Fibroblast of the aortic adventitia (primary cell): ENCODE results near the gene PGF. TPM values are rescaled to one million over a fixed set of nuclear protein-coding genes. Genes with fewer than 3 reads are reported as not detected.
"Not testable (repeated sequence)": the region's sequence is repeated elsewhere in the genome, so short reads cannot be mapped to it uniquely, and the experiment has no call there.

Source experiments
- DNase-seq: peaks from one replicate; pipeline ENCODE4 v3.0.0-alpha.2; 2010; ENCODE audit warnings: low read depth
- H3K4me3 ChIP-seq: 2 replicates; pipeline ENCODE4 v1.5.1; 2011; ENCODE audit warnings: low read depth, mild to moderate bottlenecking, control low read depth, low read length, moderate library complexity
- CTCF ChIP-seq: IDR thresholded peaks from 2 replicates; pipeline ENCODE4 v1.5.1; 2011; ENCODE audit warnings: mild to moderate bottlenecking, low read length, control low read depth, inconsistent platforms; ENCODE audit not compliant: insufficient read depth
- total RNA-seq: library from RNA; depleted of rRNA; stranded (reverse); fragments of >200 nt; gene quantifications from 2 replicates; pipeline ENCODE4 v1.2.3, GENCODE V29; 2012; ENCODE audit warnings: low replicate concordance

PGF gene
- total RNA-seq, 1 donor = 0.36 TPM

GRCh38 chr14:74934476-74935359 lies 20.7 kb downstream of the PGF start:
- no peak for DNase-seq
- no peak for TF ChIP-seq CTCF
- H3K4me3 ChIP-seq = no peak overlapping the region

- DNase-seq = no peak
Measured at GRCh38 chr14:74934041-74934440, 21.4 kb downstream of the PGF start.

GRCh38 chr14:74932936-74933335 lies 22.5 kb downstream of the PGF start:
- not testable (repeated sequence) for DNase-seq, H3K4me3 ChIP-seq

More at GRCh38 chr14:74934041-74934440, 21.4 kb downstream of the PGF start:
- H3K4me3 ChIP-seq = no peak overlapping the region
- no peak for TF ChIP-seq CTCF

GRCh38 chr14:74932401-74932901 lies 22.9 kb downstream of the PGF start:
- DNase-seq = peak; percentile 19
- no peak for TF ChIP-seq CTCF

GRCh38 chr14:74931744-74932143 lies 23.7 kb downstream of the PGF start:
- H3K4me3 ChIP-seq, DNase-seq: not testable (repeated sequence)

More at GRCh38 chr14:74932401-74932901, 22.9 kb downstream of the PGF start:
- H3K4me3 ChIP-seq = no peak overlapping the region

- H3K4me3 ChIP-seq = no peak overlapping the region
- DNase-seq = no peak
- TF ChIP-seq CTCF = no peak
Measured at GRCh38 chr14:74929242-74929641, 26.2 kb downstream of the PGF start.

- no peak for DNase-seq
- no peak for TF ChIP-seq CTCF
- no peak overlapping the region for H3K4me3 ChIP-seq
Measured at GRCh38 chr14:74927225-74927624, 28.2 kb downstream of the PGF start.

- no peak for TF ChIP-seq CTCF
- H3K4me3 ChIP-seq = no peak overlapping the region
Measured at GRCh38 chr14:74924061-74924460, 31.3 kb downstream of the PGF start.

More at GRCh38 chr14:74924061-74924460, 31.3 kb downstream of the PGF start:
- DNase-seq = no peak
